GM21381 (cell line): ENCODE measurements around the gene DENND1A.

Experiments used
- ATAC-seq: cut with Tn5 transposase; IDR thresholded peaks from one replicate; pipeline ENCODE4 v1.9.1; 2021; ENCODE audit warnings: mild to moderate bottlenecking, moderate library complexity; ENCODE audit not compliant: unreplicated experiment

The DENND1A gene

GRCh38 chr9:123775289-123776284 is 154.3 kb downstream of the DENND1A start:
- ATAC-seq, result no peak

- ATAC-seq, result no peak
Measured at GRCh38 chr9:123773783-123774182, 156.1 kb downstream of the DENND1A start.

GRCh38 chr9:123772967-123773366 is 157.0 kb downstream of the DENND1A start:
- no peak for ATAC-seq

- ATAC-seq, result no peak
Measured at GRCh38 chr9:123772374-123772773, 157.6 kb downstream of the DENND1A start.

GRCh38 chr9:123771690-123772089 is 158.2 kb downstream of the DENND1A start:
- no peak for ATAC-seq

GRCh38 chr9:123769719-123770118 is 160.2 kb downstream of the DENND1A start:
- ATAC-seq, result no peak

- no peak for ATAC-seq
Measured at GRCh38 chr9:123763910-123764588, 165.9 kb downstream of the DENND1A start.

GRCh38 chr9:123761905-123762605 is 167.9 kb downstream of the DENND1A start:
- no peak for ATAC-seq

- ATAC-seq, result no peak
Measured at GRCh38 chr9:123757960-123758359, 172.0 kb downstream of the DENND1A start.

GRCh38 chr9:123757547-123757946 is 172.4 kb downstream of the DENND1A start:
- no peak for ATAC-seq

GRCh38 chr9:123756484-123757106 is 173.3 kb downstream of the DENND1A start:
- no peak for ATAC-seq

- ATAC-seq, result no peak
Measured at GRCh38 chr9:123753669-123754258, 176.2 kb downstream of the DENND1A start.

- no peak for ATAC-seq
Measured at GRCh38 chr9:123753016-123753415, 176.9 kb downstream of the DENND1A start.

GRCh38 chr9:123749580-123750202 is 180.2 kb downstream of the DENND1A start:
- no peak for ATAC-seq

- ATAC-seq, result no peak
Measured at GRCh38 chr9:123746765-123747164, 183.2 kb downstream of the DENND1A start.

GRCh38 chr9:123745933-123746332 is 184.0 kb downstream of the DENND1A start:
- no peak for ATAC-seq

- ATAC-seq, result no peak
Measured at GRCh38 chr9:123745451-123745850, 184.5 kb downstream of the DENND1A start.

- ATAC-seq, result no peak
Measured at GRCh38 chr9:123743737-123744136, 186.2 kb downstream of the DENND1A start.

- ATAC-seq, result no peak
Measured at GRCh38 chr9:123742009-123742767, 187.7 kb downstream of the DENND1A start.
